ENCODE measurements around the gene HCCS. TPM values are rescaled to one million over a fixed set of nuclear protein-coding genes. Genes with fewer than 3 reads are reported as not detected.

Gene HCCS
- total RNA-seq, 1 donor from 2014 or later: 30.6 TPM

- no peak overlapping the region for H3K27ac Mint-ChIP-seq
- no peak for DNase-seq (ENCODE audit: low spot score)
- H3K36me3 Mint-ChIP-seq (ENCODE audit: low read depth): no peaks in the 10 kb centered on the region
- intact Hi-C loops (cut with micrococcal nuclease): no loop called here
- no peaks in the 10 kb centered on the region for H3K27me3 Mint-ChIP-seq (ENCODE audit: insufficient read depth)
- no peaks in the 10 kb centered on the region for H3K4me1 Mint-ChIP-seq (ENCODE audit: low read depth)
- H3K4me3 Mint-ChIP-seq: no peak overlapping the region
- H3K9me3 Mint-ChIP-seq: no peaks in the 10 kb centered on the region
Measured at GRCh38 chrX:11130136-11130535, 19.0 kb downstream of the HCCS start.

- intact Hi-C loops (cut with micrococcal nuclease): no loop called here
- Mint-ChIP-seq H3K27ac (no peak overlapping the region), H3K27me3 (ENCODE audit: insufficient read depth) (no peaks in the 10 kb centered on the region)
Measured at GRCh38 chrX:11131146-11131545, 20.0 kb downstream of the HCCS start.

DNA sequence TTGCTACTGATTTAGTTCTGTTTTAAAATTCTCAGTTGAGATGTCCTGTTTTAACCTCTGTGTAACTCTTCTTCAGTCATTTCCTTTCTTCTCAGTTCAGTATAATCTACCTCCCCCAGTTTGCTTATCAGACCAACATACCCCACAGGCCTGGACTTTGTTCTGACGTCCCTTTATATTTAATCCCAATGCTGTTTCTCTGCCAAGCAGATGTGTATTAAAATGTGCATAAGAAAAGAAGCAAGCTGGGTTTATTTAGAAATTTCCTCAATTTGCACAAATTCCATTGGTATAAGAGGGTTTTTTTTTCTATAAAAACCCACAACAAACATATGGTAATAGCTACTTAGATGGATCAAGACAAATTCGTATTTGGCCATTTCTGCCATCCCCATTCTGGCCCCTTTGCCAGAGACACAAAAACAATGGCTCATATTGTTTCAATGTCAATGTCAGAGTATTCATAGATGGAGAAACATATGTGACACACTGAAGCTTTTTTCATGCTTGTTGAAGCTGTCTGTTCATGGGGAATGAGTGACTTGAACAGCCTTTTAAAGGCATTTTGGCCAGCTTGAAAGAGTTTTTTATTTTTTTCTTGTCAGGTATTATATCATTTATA is 24.5 kb downstream of the HCCS start:
- intact Hi-C loops (cut with micrococcal nuclease): loop anchor here (5.0 kb wide), 1 partner anchor 408 kb away; no protein-coding TSS in a partner anchor
- H3K27me3 Mint-ChIP-seq (ENCODE audit: insufficient read depth): no peaks in the 10 kb centered on the region
- H3K4me3 Mint-ChIP-seq: no peak overlapping the region
- no peaks in the 10 kb centered on the region for H3K9me3 Mint-ChIP-seq
- no peaks in the 10 kb centered on the region for H3K36me3 Mint-ChIP-seq (ENCODE audit: low read depth)
- no peaks in the 10 kb centered on the region for H3K4me1 Mint-ChIP-seq (ENCODE audit: low read depth)
- no peak for DNase-seq (ENCODE audit: low spot score)
- no peak overlapping the region for H3K27ac Mint-ChIP-seq

More at GRCh38 chrX:11131146-11131545, 20.0 kb downstream of the HCCS start:
- Mint-ChIP-seq H3K9me3 (no peaks in the 10 kb centered on the region), H3K36me3 (ENCODE audit: low read depth) (no peaks in the 10 kb centered on the region), H3K4me1 (ENCODE audit: low read depth) (no peaks in the 10 kb centered on the region), H3K4me3 (no peak overlapping the region)
- no peak for DNase-seq (ENCODE audit: low spot score)

DNA sequence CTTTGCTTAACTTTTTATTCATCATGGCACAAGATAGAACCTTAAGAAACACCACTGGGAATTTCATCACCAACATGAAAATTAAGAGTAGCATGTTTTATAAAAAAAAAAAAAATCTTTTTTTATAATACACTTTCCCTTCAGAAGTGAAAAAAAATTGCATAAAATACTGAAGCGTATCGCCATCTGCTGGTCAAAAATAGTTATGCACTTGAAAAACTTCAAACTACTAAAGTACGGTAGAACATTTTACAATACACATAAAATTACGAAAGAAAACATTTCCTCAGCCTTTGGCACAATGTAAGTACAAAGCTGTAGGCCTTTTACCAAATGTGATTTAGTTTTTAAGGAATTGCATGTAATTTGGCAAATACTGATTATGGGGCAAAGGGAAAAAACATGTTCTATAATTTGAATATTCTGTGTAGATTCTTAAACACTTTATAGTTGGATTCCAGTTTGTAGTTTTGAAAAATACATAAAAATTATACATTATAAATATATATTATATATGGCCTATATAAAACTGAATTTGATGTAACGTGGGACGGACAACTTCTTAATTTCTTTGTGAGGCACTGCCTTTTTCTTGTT is 26.5 kb downstream of the HCCS start:
- no peak for DNase-seq (ENCODE audit: low spot score)
- H3K27ac Mint-ChIP-seq: no peak overlapping the region
- H3K9me3 Mint-ChIP-seq: no peaks in the 10 kb centered on the region
- H3K4me1 Mint-ChIP-seq (ENCODE audit: low read depth): no peaks in the 10 kb centered on the region
- intact Hi-C loops (cut with micrococcal nuclease): loop anchor here (1.0 to 5.0 kb wide), 2 partner anchors 410 to 948 kb away; no protein-coding TSS in a partner anchor
- H3K36me3 Mint-ChIP-seq (ENCODE audit: low read depth): no peaks in the 10 kb centered on the region
- no peak overlapping the region for H3K4me3 Mint-ChIP-seq
- no peaks in the 10 kb centered on the region for H3K27me3 Mint-ChIP-seq (ENCODE audit: insufficient read depth)

- intact Hi-C loops (cut with micrococcal nuclease): loop anchor here (5.0 kb wide), 1 partner anchor 411 kb away; no protein-coding TSS in a partner anchor
- Mint-ChIP-seq H3K27ac (no peak overlapping the region), H3K4me3 (no peak overlapping the region), H3K27me3 (ENCODE audit: insufficient read depth) (no peaks in the 10 kb centered on the region), H3K36me3 (ENCODE audit: low read depth) (no peaks in the 10 kb centered on the region), H3K4me1 (ENCODE audit: low read depth) (no peaks in the 10 kb centered on the region), H3K9me3 (no peaks in the 10 kb centered on the region)
- DNase-seq (ENCODE audit: low spot score): no peak
Measured at GRCh38 chrX:11138498-11139390, 27.6 kb downstream of the HCCS start.

GRCh38 chrX:11143931-11144678 is 33.0 kb downstream of the HCCS start:
- peak; percentile 28 for DNase-seq (ENCODE audit: low spot score)
- intact Hi-C loops (cut with micrococcal nuclease): loop anchor here (1.0 to 2.0 kb wide), 2 partner anchors 389 to 627 kb away; no protein-coding TSS in a partner anchor

GRCh38 chrX:11146411-11146810 is 35.3 kb downstream of the HCCS start:
- Mint-ChIP-seq H3K27ac (no peak overlapping the region), H3K4me3 (no peak overlapping the region), H3K4me1 (ENCODE audit: low read depth) (no peaks in the 10 kb centered on the region), H3K9me3 (no peaks in the 10 kb centered on the region), H3K27me3 (ENCODE audit: insufficient read depth) (peaks cover 4% of the 10 kb centered on the region), H3K36me3 (ENCODE audit: low read depth) (no peaks in the 10 kb centered on the region)
- DNase-seq (ENCODE audit: low spot score): no peak
- intact Hi-C loops (cut with micrococcal nuclease): no loop called here

More at GRCh38 chrX:11143931-11144678, 33.0 kb downstream of the HCCS start:
- Mint-ChIP-seq H3K36me3 (ENCODE audit: low read depth) (no peaks in the 10 kb centered on the region), H3K27ac (no peak overlapping the region), H3K4me3 (no peak overlapping the region), H3K9me3 (no peaks in the 10 kb centered on the region), H3K4me1 (ENCODE audit: low read depth) (no peaks in the 10 kb centered on the region), H3K27me3 (ENCODE audit: insufficient read depth) (peaks cover 4% of the 10 kb centered on the region)

DNA sequence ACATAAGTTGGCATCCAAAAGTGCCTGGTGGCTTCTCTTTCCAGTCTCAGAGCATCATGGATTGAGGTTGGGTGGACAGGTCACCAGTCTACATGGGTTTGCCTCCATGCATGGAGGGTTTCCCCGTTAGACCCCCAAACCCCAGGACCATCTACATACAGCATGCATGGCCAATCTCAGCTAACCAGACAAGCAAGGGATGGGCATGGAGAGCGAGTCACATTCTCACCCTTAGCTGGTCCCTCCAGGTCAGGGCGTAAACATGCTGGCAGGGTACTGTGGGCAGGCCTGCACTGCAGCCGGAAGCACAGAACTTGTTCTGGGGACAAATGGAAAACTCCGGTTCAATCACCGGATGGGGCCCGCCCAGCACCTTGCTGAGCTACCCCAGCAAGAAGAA is 37.3 kb downstream of the HCCS start:
- intact Hi-C loops (cut with micrococcal nuclease): no loop called here
- H3K27me3 Mint-ChIP-seq (ENCODE audit: insufficient read depth): peaks cover 4% of the 10 kb centered on the region
- DNase-seq (ENCODE audit: low spot score): no peak
- H3K4me3 Mint-ChIP-seq: no peak overlapping the region
- H3K4me1 Mint-ChIP-seq (ENCODE audit: low read depth): no peaks in the 10 kb centered on the region
- H3K36me3 Mint-ChIP-seq (ENCODE audit: low read depth): no peaks in the 10 kb centered on the region
- no peak overlapping the region for H3K27ac Mint-ChIP-seq
- no peaks in the 10 kb centered on the region for H3K9me3 Mint-ChIP-seq

- Mint-ChIP-seq H3K4me1 (ENCODE audit: low read depth) (no peaks in the 10 kb centered on the region), H3K36me3 (ENCODE audit: low read depth) (no peaks in the 10 kb centered on the region), H3K4me3 (no peak overlapping the region), H3K9me3 (no peaks in the 10 kb centered on the region), H3K27ac (no peak overlapping the region), H3K27me3 (ENCODE audit: insufficient read depth) (peaks cover 3% of the 10 kb centered on the region)
- no peak for DNase-seq (ENCODE audit: low spot score)
- intact Hi-C loops (cut with micrococcal nuclease): no loop called here
Measured at GRCh38 chrX:11151799-11152559, 40.8 kb downstream of the HCCS start.

DNA sequence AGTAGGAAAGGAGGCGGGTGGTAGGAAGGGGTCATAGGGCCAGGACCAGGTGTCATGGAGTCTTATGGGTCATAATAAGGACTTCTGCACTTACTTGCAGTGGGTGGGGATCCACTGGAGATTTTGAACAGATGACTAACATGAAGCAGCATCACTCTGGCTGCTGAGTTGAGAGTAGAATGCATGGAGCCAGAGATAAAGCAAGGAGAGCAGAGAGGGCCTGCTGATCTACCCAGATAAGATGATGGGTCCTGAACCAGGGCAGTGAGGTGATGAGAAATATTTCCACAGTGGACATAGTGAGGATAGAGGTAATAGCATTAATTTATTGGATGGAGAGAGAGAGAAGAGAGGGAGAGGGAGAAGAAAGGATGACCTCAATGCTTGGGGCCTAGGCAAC is 48.0 kb downstream of the HCCS start:
- H3K9me3 Mint-ChIP-seq: no peaks in the 10 kb centered on the region
- no peak for DNase-seq (ENCODE audit: low spot score)
- H3K27me3 Mint-ChIP-seq (ENCODE audit: insufficient read depth): no peaks in the 10 kb centered on the region
- intact Hi-C loops (cut with micrococcal nuclease): no loop called here
- H3K4me1 Mint-ChIP-seq (ENCODE audit: low read depth): no peaks in the 10 kb centered on the region
- H3K27ac Mint-ChIP-seq: no peak overlapping the region
- H3K4me3 Mint-ChIP-seq: no peak overlapping the region
- no peaks in the 10 kb centered on the region for H3K36me3 Mint-ChIP-seq (ENCODE audit: low read depth)

GRCh38 chrX:11164433-11164832 is 53.3 kb downstream of the HCCS start:
- H3K36me3 Mint-ChIP-seq (ENCODE audit: low read depth): no peaks in the 10 kb centered on the region
- no peaks in the 10 kb centered on the region for H3K27me3 Mint-ChIP-seq (ENCODE audit: insufficient read depth)
- no peaks in the 10 kb centered on the region for H3K9me3 Mint-ChIP-seq
- H3K27ac Mint-ChIP-seq: no peak overlapping the region
- intact Hi-C loops (cut with micrococcal nuclease): no loop called here
- H3K4me3 Mint-ChIP-seq: no peak overlapping the region
- no peaks in the 10 kb centered on the region for H3K4me1 Mint-ChIP-seq (ENCODE audit: low read depth)
- DNase-seq (ENCODE audit: low spot score): no peak

DNA sequence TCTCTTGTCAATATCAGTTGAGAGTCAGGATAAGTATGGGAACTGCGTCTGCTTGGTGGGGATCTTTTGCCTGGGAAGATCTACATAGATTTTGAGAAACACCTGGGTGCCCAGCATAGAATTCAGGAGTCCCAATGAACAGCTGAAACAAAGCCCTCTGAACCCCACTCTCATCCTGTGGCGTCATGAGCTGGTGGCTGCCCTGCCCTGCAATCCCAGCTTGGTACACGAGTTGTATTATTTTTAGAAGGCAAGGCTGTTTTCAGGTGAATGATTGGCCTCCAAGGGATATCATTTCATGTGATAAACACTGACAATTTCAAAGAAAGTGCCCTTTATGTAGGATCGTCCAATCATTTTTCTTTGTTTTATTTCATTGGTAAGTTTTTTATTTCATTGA is 60.8 kb downstream of the HCCS start:
- Mint-ChIP-seq H3K4me3 (no peak overlapping the region), H3K27ac (no peak overlapping the region), H3K27me3 (ENCODE audit: insufficient read depth) (peaks cover 2% of the 10 kb centered on the region)

More for the DNA sequence above, 60.8 kb downstream of the HCCS start:
- no peaks in the 10 kb centered on the region for H3K36me3 Mint-ChIP-seq (ENCODE audit: low read depth)
- no peak for DNase-seq (ENCODE audit: low spot score)
- no peaks in the 10 kb centered on the region for H3K9me3 Mint-ChIP-seq
- no peaks in the 10 kb centered on the region for H3K4me1 Mint-ChIP-seq (ENCODE audit: low read depth)
- intact Hi-C loops (cut with micrococcal nuclease): no loop called here
